ENCODE results near the gene HDAC4.

Gene HDAC4

DNA sequence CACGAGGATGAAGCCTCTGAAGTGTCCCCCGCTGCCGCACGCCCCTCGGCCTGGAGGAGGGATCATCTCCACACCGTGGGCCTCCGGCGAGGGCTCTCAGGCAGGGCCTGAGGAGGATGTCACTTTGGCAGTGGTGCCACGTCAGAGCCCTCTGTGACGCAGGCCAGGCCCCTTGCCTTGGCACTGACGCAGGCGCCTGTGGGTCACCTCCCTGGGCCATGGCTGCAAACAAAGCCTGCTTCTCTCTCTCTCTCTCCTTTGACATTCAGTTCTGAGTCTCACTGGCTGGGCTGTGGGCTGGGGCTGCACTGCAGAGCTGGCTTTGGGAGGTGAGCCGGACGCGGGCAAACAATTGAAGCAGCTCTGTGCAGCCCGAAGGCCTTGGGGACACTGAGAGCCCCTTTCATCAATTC lies 279.2 kb downstream of the HDAC4 start:
- Histone ChIP-seq H3K27ac (ENCODE audit: low read length) (no peak overlapping the region), H3K4me3 (ENCODE audit: low read length) (no peak overlapping the region), H3K27me3 (ENCODE audit: control insufficient read depth, insufficient read depth, low read length) (no peaks in the 10 kb centered on the region), H3K9me3 (ENCODE audit: control insufficient read depth, insufficient read depth, low read length) (no peaks in the 10 kb centered on the region), H3K4me1 (ENCODE audit: control insufficient read depth, insufficient read depth, low read length) (no peaks in the 10 kb centered on the region), H3K36me3 (ENCODE audit: control insufficient read depth, insufficient read depth, low read length) (peaks cover 6% of the 10 kb centered on the region)
- WGBS (ENCODE audit: insufficient coverage, insufficient read length): no CpG with 5 or more reads among the region's 16 CpGs
- no peak for DNase-seq (ENCODE audit: low read depth, low spot score)

DNA sequence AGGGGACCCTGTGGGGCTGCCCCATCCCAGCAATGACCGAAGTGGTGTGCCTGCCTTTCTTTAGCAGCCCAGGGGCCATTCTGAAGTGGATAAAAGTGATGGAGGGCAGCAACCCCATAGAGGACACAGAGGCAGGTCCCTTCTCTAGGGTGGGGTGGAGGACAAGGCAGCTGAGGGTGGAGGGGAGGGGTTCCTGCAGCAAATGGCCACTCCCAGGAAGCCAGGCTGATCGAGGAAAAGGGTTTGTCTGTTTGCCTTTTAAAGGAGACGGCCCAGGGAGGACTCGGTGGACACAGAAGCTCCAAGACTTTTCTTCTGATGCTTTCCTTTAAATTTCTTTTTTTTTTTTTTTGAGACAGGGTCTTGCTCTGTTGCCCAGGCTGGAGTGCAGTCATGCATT lies 280.2 kb downstream of the HDAC4 start:
- Histone ChIP-seq H3K9me3 (ENCODE audit: control insufficient read depth, insufficient read depth, low read length) (no peaks in the 10 kb centered on the region), H3K4me3 (ENCODE audit: low read length) (no peak overlapping the region), H3K36me3 (ENCODE audit: control insufficient read depth, insufficient read depth, low read length) (peaks cover 6% of the 10 kb centered on the region), H3K27me3 (ENCODE audit: control insufficient read depth, insufficient read depth, low read length) (no peaks in the 10 kb centered on the region), H3K4me1 (ENCODE audit: control insufficient read depth, insufficient read depth, low read length) (no peaks in the 10 kb centered on the region), H3K27ac (ENCODE audit: low read length) (no peak overlapping the region)
- no CpG with 5 or more reads among the region's 4 CpGs for WGBS (ENCODE audit: insufficient coverage, insufficient read length)
- DNase-seq (ENCODE audit: low read depth, low spot score): no peak

DNA sequence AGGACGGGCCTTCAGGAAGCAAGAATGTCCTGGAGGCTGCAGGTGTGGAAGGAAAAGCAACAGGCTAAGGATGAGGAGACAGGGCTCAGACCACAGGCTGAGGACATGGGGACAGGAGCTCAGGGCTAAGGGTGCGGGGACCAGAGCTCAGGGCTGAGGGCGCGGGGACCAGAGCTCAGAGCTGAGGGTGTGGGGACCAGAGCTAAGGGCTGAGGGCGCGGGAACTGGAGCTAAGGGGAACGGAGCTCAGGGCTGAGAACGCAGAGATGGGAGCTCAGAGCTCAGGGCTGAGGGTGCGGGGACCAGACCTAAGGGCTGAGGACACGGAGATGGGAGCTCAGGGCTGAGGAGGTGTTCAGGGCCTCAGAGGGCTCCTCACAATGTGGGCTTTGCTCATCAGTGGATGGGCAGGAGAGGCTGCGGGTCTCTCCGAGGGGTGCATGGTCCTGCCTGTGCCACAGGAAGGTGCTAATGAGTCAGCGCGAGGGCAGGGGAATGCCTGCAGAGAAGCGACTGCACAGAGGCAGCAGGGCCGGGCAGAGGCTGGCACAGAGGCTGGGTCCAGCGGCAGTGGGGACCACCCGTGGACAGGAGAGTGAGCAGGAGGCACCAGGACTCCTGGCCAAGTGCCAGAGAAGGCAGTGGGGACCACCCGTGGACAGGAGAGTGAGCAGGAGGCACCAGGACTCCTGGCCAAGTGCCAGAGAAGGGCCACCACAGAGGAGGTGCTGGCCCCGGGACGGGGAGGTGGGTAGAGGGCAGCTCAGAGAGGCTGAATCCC lies 281.3 kb downstream of the HDAC4 start:
- WGBS (ENCODE audit: insufficient coverage, insufficient read length): no CpG with 5 or more reads among the region's 21 CpGs
- peaks cover under 1% of the 10 kb centered on the region for H3K36me3 ChIP-seq (ENCODE audit: control insufficient read depth, insufficient read depth, low read length)
- no peaks in the 10 kb centered on the region for H3K4me1 ChIP-seq (ENCODE audit: control insufficient read depth, insufficient read depth, low read length)
- no peak overlapping the region for H3K4me3 ChIP-seq (ENCODE audit: low read length)
- no peak for DNase-seq (ENCODE audit: low read depth, low spot score)
- H3K27me3 ChIP-seq (ENCODE audit: control insufficient read depth, insufficient read depth, low read length): no peaks in the 10 kb centered on the region
- no peak overlapping the region for H3K27ac ChIP-seq (ENCODE audit: low read length)
- no peaks in the 10 kb centered on the region for H3K9me3 ChIP-seq (ENCODE audit: control insufficient read depth, insufficient read depth, low read length)

DNA sequence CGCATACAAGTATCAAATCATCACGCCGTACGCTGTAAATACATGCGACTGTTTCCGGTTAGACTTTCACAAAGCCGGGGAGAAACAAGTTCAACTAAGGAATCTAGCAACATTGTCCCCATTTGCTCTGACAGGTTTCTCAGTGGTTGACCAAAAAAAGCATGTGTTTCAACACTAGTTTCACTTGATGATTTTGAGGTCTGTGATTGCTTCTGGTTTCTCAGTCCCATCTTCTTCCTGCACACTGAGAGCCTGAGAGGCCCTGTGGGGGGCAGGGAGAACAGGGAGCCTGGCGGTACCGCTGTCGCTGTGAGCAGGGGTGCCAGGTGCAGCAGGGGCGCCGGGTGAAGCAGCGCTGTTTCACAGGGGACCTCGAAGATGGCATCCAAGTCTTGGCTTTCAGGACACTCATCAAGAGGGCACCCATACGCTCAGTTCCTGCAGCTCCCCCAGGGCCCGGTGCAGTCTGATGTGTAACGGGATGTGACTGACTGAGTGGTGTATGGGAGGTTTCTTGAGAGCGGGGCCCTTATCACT lies 282.1 kb downstream of the HDAC4 start:
- H3K4me3 ChIP-seq (ENCODE audit: low read length): no peak overlapping the region
- no CpG with 5 or more reads among the region's 18 CpGs for WGBS (ENCODE audit: insufficient coverage, insufficient read length)
- no peak for DNase-seq (ENCODE audit: low read depth, low spot score)
- no peak overlapping the region for H3K27ac ChIP-seq (ENCODE audit: low read length)
- no peaks in the 10 kb centered on the region; the same call in 1 of the 2 replicates for H3K36me3 ChIP-seq (ENCODE audit: control insufficient read depth, insufficient read depth, low read length)
- H3K9me3 ChIP-seq (ENCODE audit: control insufficient read depth, insufficient read depth, low read length): no peaks in the 10 kb centered on the region
- no peaks in the 10 kb centered on the region for H3K27me3 ChIP-seq (ENCODE audit: control insufficient read depth, insufficient read depth, low read length)
- no peaks in the 10 kb centered on the region for H3K4me1 ChIP-seq (ENCODE audit: control insufficient read depth, insufficient read depth, low read length)

DNA sequence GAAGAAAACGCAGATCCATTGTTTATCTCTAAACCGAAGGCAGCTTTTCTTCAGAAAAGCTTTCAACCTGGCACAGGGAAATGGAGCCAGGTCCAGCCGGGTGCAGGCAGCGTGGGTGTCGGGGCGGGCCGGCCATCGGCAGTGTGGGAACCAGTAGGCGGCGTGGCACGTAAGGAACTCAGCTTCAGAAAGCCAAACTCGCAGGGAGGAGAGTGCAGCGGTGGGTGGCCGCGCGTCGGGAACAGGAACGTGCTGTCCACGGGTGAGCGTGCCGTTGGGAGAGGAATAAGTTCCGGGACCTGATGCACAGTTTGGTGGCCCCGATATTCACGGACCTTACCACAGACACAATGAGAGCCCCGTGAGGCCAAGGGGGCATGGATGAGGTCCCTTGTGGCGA lies 282.6 kb downstream of the HDAC4 start:
- no peak for DNase-seq (ENCODE audit: low read depth, low spot score)
- no peak overlapping the region for H3K4me3 ChIP-seq (ENCODE audit: low read length)
- no peaks in the 10 kb centered on the region for H3K9me3 ChIP-seq (ENCODE audit: control insufficient read depth, insufficient read depth, low read length)
- H3K4me1 ChIP-seq (ENCODE audit: control insufficient read depth, insufficient read depth, low read length): no peaks in the 10 kb centered on the region
- no peaks in the 10 kb centered on the region; the same call in 1 of the 2 replicates for H3K36me3 ChIP-seq (ENCODE audit: control insufficient read depth, insufficient read depth, low read length)
- H3K27me3 ChIP-seq (ENCODE audit: control insufficient read depth, insufficient read depth, low read length): no peaks in the 10 kb centered on the region
- WGBS (ENCODE audit: insufficient coverage, insufficient read length): no CpG with 5 or more reads among the region's 26 CpGs
- H3K27ac ChIP-seq (ENCODE audit: low read length): no peak overlapping the region

DNA sequence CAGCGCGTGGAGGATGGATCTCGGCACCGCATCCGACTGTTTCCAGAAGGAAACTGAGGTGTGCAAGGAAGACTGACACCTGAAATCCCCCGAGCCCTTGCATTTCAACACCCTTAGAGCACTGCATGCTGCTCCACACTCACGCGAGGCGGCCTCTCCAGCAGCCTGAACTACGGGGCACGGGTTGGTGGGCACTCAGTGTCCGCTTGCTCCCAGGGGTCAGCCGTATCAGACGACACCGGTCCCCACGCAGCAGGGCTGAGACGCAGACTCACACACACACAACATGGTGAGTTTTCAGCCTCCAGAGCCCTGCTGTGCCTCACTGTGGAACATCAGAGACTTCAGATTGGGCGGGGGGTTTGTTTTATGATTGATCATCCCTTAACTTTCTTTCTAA lies 283.0 kb downstream of the HDAC4 start:
- Histone ChIP-seq H3K27me3 (ENCODE audit: control insufficient read depth, insufficient read depth, low read length) (no peaks in the 10 kb centered on the region), H3K9me3 (ENCODE audit: control insufficient read depth, insufficient read depth, low read length) (no peaks in the 10 kb centered on the region), H3K27ac (ENCODE audit: low read length) (no peak overlapping the region), H3K36me3 (ENCODE audit: control insufficient read depth, insufficient read depth, low read length) (no peaks in the 10 kb centered on the region; the same call in 1 of the 2 replicates), H3K4me1 (ENCODE audit: control insufficient read depth, insufficient read depth, low read length) (no peaks in the 10 kb centered on the region), H3K4me3 (ENCODE audit: low read length) (no peak overlapping the region)
- WGBS (ENCODE audit: insufficient coverage, insufficient read length): no CpG with 5 or more reads among the region's 18 CpGs
- no peak for DNase-seq (ENCODE audit: low read depth, low spot score)

DNA sequence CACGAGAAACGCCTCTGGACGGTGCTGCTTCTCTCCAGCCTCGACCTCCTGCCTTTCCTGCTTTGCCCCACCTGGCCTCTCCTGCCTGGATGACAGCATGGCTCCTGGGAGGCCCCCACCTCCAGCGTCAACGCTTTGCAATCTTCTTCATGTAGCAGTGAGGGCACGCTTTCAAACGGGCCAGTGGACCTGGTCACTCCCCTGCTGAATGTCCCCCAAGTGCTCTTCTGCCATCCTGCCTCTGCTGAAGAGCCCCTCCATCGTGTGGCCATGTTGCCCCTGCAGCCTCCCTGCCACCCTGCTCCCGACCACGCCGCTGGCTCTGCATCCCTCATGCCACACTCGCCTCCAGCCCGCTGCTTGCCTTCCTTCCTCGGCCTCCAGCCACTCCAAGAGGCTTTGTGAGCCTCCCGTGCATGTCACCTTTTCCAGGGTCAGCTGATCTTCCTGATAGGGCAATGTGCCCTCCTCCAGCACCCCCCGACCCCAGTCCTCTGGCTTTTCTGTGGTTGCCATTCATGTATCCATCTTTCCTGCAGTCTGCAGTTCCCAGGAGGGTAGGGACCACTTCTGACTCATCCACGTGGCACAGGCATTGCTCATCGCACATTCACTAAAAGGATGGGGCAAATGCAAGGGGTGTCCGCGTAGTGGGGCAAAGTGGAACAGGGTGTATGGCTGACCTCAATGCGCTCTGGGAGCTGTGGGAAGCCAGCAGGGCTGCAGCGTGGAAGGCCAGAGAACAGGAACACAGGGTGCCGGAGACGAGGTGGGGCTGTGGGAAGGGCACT lies 284.2 kb downstream of the HDAC4 start:
- WGBS (ENCODE audit: insufficient coverage, insufficient read length): no CpG with 5 or more reads among the region's 25 CpGs
- Histone ChIP-seq H3K36me3 (ENCODE audit: control insufficient read depth, insufficient read depth, low read length) (no peaks in the 10 kb centered on the region; the same call in 1 of the 2 replicates), H3K9me3 (ENCODE audit: control insufficient read depth, insufficient read depth, low read length) (no peaks in the 10 kb centered on the region), H3K4me3 (ENCODE audit: low read length) (no peak overlapping the region), H3K4me1 (ENCODE audit: control insufficient read depth, insufficient read depth, low read length) (no peaks in the 10 kb centered on the region), H3K27me3 (ENCODE audit: control insufficient read depth, insufficient read depth, low read length) (no peaks in the 10 kb centered on the region), H3K27ac (ENCODE audit: low read length) (no peak overlapping the region)
- DNase-seq (ENCODE audit: low read depth, low spot score): no peak

DNA sequence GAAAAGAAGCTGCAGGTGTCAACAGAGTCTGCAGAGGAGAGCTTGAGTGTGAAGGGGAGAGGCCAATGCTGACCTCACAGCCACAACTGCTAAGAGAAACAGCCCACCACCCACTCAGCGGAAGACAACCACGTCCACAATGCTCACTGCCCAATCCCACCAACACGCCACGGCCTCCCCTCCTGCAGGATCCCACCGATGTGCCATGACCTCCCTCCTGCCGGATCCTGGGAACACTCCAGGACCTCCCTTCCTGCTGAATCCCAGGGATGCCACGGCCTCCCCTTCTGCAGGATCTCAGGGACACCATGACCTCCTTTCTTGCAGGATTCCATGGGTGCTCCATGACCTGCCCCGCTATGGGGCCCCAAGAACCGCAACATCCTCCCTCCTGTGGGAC lies 285.2 kb downstream of the HDAC4 start:
- H3K36me3 ChIP-seq (ENCODE audit: control insufficient read depth, insufficient read depth, low read length): peaks cover 4% of the 10 kb centered on the region; the same call in 1 of the 2 replicates
- no peaks in the 10 kb centered on the region for H3K9me3 ChIP-seq (ENCODE audit: control insufficient read depth, insufficient read depth, low read length)
- H3K4me1 ChIP-seq (ENCODE audit: control insufficient read depth, insufficient read depth, low read length): no peaks in the 10 kb centered on the region
- no peaks in the 10 kb centered on the region for H3K27me3 ChIP-seq (ENCODE audit: control insufficient read depth, insufficient read depth, low read length)
- no peak for DNase-seq (ENCODE audit: low read depth, low spot score)
- no CpG with 5 or more reads among the region's 9 CpGs for WGBS (ENCODE audit: insufficient coverage, insufficient read length)
- H3K27ac ChIP-seq (ENCODE audit: low read length): no peak overlapping the region
- no peak overlapping the region for H3K4me3 ChIP-seq (ENCODE audit: low read length)

DNA sequence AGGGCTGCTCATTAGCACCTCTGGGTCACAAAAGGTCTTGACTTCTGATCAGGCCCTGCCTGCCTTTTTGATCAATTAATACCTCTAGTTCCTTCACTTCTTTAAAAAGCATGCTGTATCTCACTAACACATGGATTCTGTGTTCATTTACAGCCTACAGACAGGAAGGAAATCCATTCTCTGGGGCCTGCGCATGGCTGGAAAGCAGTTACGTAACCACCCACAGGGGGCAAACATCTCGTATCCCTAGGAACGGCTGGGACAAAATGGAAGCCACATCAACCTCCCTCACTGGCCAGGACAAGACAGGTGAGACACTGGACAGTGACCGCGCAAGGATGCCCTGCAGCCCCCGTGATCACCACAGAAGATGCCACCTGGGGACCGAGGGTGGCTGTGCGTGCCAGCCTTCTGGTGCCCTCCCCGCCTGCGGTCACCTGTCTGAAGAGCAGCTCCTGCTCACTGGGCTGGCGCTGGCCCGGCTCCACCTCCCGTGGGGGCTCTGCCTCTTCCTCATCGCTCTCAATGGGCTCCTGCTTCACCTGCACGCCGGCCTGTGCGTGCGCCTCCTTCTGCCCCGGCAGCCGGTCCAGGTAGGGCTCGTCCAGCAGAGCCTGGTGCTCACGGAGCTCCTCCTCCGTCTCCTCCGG lies 286.1 kb downstream of the HDAC4 start:
- H3K9me3 ChIP-seq (ENCODE audit: control insufficient read depth, insufficient read depth, low read length): no peaks in the 10 kb centered on the region
- WGBS (ENCODE audit: insufficient coverage, insufficient read length): no CpG with 5 or more reads among the region's 25 CpGs
- H3K27ac ChIP-seq (ENCODE audit: low read length): no peak overlapping the region
- H3K4me3 ChIP-seq (ENCODE audit: low read length): no peak overlapping the region
- DNase-seq (ENCODE audit: low read depth, low spot score): no peak
- no peaks in the 10 kb centered on the region for H3K27me3 ChIP-seq (ENCODE audit: control insufficient read depth, insufficient read depth, low read length)
- H3K4me1 ChIP-seq (ENCODE audit: control insufficient read depth, insufficient read depth, low read length): no peaks in the 10 kb centered on the region
- H3K36me3 ChIP-seq (ENCODE audit: control insufficient read depth, insufficient read depth, low read length): peaks cover 4% of the 10 kb centered on the region; the same call in 1 of the 2 replicates

DNA sequence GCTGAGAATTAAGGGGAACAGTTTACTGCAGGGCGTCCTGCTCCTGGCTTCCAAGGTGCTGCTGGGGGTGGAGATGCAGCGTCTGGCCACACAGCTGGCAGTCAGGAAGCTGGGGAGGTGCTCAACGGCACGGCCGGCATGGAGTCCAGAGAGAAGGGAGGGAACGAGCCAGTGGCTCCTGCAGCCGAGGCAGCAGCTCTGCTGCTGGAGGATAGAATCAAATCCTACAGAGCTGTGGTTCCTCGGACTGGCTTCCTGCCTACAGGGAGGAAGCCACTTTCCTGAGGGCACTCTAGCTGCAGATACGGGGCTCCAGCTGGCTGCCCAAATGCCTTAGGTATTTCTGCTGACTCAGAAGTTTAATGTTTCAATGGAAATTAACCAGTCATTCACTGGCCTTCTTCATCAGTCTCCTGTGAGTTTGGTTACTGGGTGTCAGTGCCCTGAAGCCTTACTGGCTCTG lies 286.7 kb downstream of the HDAC4 start:
- Histone ChIP-seq H3K36me3 (ENCODE audit: control insufficient read depth, insufficient read depth, low read length) (peaks cover 4% of the 10 kb centered on the region; the same call in 1 of the 2 replicates), H3K27ac (ENCODE audit: low read length) (no peak overlapping the region), H3K27me3 (ENCODE audit: control insufficient read depth, insufficient read depth, low read length) (no peaks in the 10 kb centered on the region), H3K4me3 (ENCODE audit: low read length) (no peak overlapping the region), H3K9me3 (ENCODE audit: control insufficient read depth, insufficient read depth, low read length) (no peaks in the 10 kb centered on the region), H3K4me1 (ENCODE audit: control insufficient read depth, insufficient read depth, low read length) (no peaks in the 10 kb centered on the region)
- no CpG with 5 or more reads among the region's 9 CpGs for WGBS (ENCODE audit: insufficient coverage, insufficient read length)
- DNase-seq (ENCODE audit: low read depth, low spot score): no peak

All from iPS DF 6.9 (cell line).